ENCODE results near the gene TAF3. TPM values are rescaled to one million over a fixed set of nuclear protein-coding genes. Genes with fewer than 3 reads are reported as not detected.

The TAF3 gene
- total RNA-seq, 1 experiment from 2014 or later, result 5.5 TPM

DNA sequence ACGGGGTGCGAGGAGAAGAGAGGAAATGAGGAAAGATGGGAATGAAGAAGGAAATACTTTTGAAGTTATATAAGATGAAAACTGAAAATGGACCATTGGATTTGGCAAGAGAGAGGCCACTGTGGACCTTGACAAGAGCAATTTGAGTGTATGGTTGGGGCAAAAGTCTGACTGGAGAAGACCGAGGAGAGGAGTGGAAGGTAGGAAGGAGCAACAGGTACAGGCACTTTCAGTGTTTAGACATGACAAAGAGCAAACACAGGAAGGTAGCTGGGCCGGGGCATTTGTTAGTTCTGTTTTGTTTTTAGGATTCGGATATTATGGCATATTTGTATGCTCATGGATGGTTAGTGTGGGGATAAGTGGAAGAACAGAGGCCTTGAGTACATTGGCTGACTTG, 99.4 kb downstream of the TAF3 start:
- H3K4me1 ChIP-seq (ENCODE audit: control insufficient read depth, insufficient read depth, low read length), result no peaks in the 10 kb centered on the region
- H3K36me3 ChIP-seq (ENCODE audit: control insufficient read depth, insufficient read depth, low read length), result no peaks in the 10 kb centered on the region
- ATAC-seq, result no peak
- no peak for DNase-seq (ENCODE audit: low read depth, low spot score)
- POLR2A ChIA-PET, result no interaction called here
- CTCF ChIA-PET, result no interaction called here
- BruUV-seq (replicated peaks), result no TSS peak
- H3K27ac ChIP-seq (ENCODE audit: low read length), result no peak overlapping the region
- no peak overlapping the region for H3K4me3 ChIP-seq (ENCODE audit: low read depth in 2 of 2, low read length in 2 of 2)
- intact Hi-C loops (cut with micrococcal nuclease; ENCODE audit: unreplicated experiment) (no loop called here), in situ Hi-C loops (cut with HindIII; ENCODE audit: low pct_unique_long_range_greater_than_20kb, low sequenced_read_pairs) (no loop called here)
- no peaks in the 10 kb centered on the region for H3K27me3 ChIP-seq (ENCODE audit: control insufficient read depth, insufficient read depth, low read length)
- TF ChIP-seq, protein P1, sequence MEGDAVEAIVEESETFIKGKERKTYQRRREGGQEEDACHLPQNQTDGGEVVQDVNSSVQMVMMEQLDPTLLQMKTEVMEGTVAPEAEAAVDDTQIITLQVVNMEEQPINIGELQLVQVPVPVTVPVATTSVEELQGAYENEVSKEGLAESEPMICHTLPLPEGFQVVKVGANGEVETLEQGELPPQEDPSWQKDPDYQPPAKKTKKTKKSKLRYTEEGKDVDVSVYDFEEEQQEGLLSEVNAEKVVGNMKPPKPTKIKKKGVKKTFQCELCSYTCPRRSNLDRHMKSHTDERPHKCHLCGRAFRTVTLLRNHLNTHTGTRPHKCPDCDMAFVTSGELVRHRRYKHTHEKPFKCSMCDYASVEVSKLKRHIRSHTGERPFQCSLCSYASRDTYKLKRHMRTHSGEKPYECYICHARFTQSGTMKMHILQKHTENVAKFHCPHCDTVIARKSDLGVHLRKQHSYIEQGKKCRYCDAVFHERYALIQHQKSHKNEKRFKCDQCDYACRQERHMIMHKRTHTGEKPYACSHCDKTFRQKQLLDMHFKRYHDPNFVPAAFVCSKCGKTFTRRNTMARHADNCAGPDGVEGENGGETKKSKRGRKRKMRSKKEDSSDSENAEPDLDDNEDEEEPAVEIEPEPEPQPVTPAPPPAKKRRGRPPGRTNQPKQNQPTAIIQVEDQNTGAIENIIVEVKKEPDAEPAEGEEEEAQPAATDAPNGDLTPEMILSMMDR (IDR thresholded peaks at IDR 0.05), result no peak
- TF ChIP-seq POLR2AphosphoS5 (IDR thresholded peaks at IDR 0.05; ENCODE audit: low read depth, low read length) (no peak), SIN3A (IDR thresholded peaks at IDR 0.05; ENCODE audit: borderline replicate concordance, insufficient read depth, low read depth, low read length) (no peak), TCF7L2 (IDR thresholded peaks at IDR 0.05; ENCODE audit: low read depth, low read length) (no peak)
- TF ChIP-seq, protein P2, sequence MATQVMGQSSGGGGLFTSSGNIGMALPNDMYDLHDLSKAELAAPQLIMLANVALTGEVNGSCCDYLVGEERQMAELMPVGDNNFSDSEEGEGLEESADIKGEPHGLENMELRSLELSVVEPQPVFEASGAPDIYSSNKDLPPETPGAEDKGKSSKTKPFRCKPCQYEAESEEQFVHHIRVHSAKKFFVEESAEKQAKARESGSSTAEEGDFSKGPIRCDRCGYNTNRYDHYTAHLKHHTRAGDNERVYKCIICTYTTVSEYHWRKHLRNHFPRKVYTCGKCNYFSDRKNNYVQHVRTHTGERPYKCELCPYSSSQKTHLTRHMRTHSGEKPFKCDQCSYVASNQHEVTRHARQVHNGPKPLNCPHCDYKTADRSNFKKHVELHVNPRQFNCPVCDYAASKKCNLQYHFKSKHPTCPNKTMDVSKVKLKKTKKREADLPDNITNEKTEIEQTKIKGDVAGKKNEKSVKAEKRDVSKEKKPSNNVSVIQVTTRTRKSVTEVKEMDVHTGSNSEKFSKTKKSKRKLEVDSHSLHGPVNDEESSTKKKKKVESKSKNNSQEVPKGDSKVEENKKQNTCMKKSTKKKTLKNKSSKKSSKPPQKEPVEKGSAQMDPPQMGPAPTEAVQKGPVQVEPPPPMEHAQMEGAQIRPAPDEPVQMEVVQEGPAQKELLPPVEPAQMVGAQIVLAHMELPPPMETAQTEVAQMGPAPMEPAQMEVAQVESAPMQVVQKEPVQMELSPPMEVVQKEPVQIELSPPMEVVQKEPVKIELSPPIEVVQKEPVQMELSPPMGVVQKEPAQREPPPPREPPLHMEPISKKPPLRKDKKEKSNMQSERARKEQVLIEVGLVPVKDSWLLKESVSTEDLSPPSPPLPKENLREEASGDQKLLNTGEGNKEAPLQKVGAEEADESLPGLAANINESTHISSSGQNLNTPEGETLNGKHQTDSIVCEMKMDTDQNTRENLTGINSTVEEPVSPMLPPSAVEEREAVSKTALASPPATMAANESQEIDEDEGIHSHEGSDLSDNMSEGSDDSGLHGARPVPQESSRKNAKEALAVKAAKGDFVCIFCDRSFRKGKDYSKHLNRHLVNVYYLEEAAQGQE (IDR thresholded peaks at IDR 0.05; ENCODE audit: insufficient read depth in 1 of 2, low read depth in 2 of 2, low read length in 1 of 2), result no peak
- no peaks in the 10 kb centered on the region for H3K9me3 ChIP-seq (ENCODE audit: control insufficient read depth, insufficient read depth, low read depth, low read length)

DNA sequence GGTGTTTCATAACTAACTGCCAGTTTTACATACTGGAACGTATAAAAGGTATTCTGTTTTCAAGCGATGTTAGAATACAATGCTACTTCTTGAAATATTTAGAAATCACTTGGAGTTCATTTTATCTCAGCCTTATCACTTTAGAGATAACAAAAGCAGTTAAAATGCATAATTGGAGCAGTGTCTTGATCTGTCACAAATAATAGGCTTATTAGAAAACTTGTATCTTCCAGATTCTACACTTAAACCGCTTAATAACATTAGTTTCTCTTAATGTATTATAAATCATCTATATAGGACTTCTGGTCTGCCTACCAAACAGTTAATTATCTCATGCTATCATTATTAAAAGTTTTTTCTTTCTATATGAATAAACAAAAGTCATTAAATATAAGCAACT, 104.4 kb downstream of the TAF3 start:
- Histone ChIP-seq H3K36me3 (ENCODE audit: control insufficient read depth, insufficient read depth, low read length) (no peaks in the 10 kb centered on the region), H3K4me1 (ENCODE audit: control insufficient read depth, insufficient read depth, low read length) (no peaks in the 10 kb centered on the region), H3K9me3 (ENCODE audit: control insufficient read depth, insufficient read depth, low read depth, low read length) (no peaks in the 10 kb centered on the region), H3K4me3 (ENCODE audit: low read depth in 2 of 2, low read length in 2 of 2) (no peak overlapping the region), H3K27me3 (ENCODE audit: control insufficient read depth, insufficient read depth, low read length) (no peaks in the 10 kb centered on the region), H3K27ac (ENCODE audit: low read length) (no peak overlapping the region)
- in situ Hi-C loops (cut with HindIII; ENCODE audit: low pct_unique_long_range_greater_than_20kb, low sequenced_read_pairs), result no loop called here
- DNase-seq (ENCODE audit: low read depth, low spot score) (no peak), ATAC-seq (no peak)
- POLR2A ChIA-PET, result no interaction called here
- intact Hi-C loops (cut with micrococcal nuclease; ENCODE audit: unreplicated experiment), result no loop called here
- no TSS peak for BruUV-seq (replicated peaks)
- TF ChIP-seq TCF7L2 (IDR thresholded peaks at IDR 0.05; ENCODE audit: low read depth, low read length) (no peak), POLR2AphosphoS5 (IDR thresholded peaks at IDR 0.05; ENCODE audit: low read depth, low read length) (no peak), SIN3A (IDR thresholded peaks at IDR 0.05; ENCODE audit: borderline replicate concordance, insufficient read depth, low read depth, low read length) (no peak)
- TF ChIP-seq, protein P2 (IDR thresholded peaks at IDR 0.05; ENCODE audit: insufficient read depth in 1 of 2, low read depth in 2 of 2, low read length in 1 of 2), result no peak
- TF ChIP-seq, protein P1 (IDR thresholded peaks at IDR 0.05), result no peak
- CTCF ChIA-PET, result no interaction called here

Measured in Panc1 (cell line).